AG04450 (cell line): Measurements from ENCODE around the gene ADGRG6. TPM values are rescaled to one million over a fixed set of nuclear protein-coding genes. Genes with fewer than 3 reads are reported as not detected.

ENCODE experiments used
- CTCF ChIA-PET: fragments of 300-600, 350-600 bp; formaldehyde crosslinking; extraction: SDS; loops from one replicate; lab custom pipeline; 2022; ENCODE audit warnings: antibody characterized with exemption, inconsistent platforms; lab: Charles Lee
- POLR2A ChIA-PET: fragments of 350-600 bp; formaldehyde crosslinking; extraction: SDS; loops from one replicate; lab custom pipeline; 2021; ENCODE audit warnings: antibody characterized with exemption, inconsistent platforms; lab: Yijun Ruan, JAX
- DNase-seq: peaks from one replicate; pipeline ENCODE4 v3.0.0-alpha.2; 2011; ENCODE audit warnings: low read depth, low spot score
- H3K27ac ChIP-seq: one replicate; pipeline ENCODE4 v1.5.1; 2012; ENCODE audit warnings: low read depth, low read length, control low read depth
- H3K27me3 ChIP-seq: one replicate; pipeline ENCODE4 v1.6.0; 2012; ENCODE audit warnings: low read length; ENCODE audit not compliant: control insufficient read depth, insufficient read depth
- H3K4me3 ChIP-seq: 2 replicates; pipeline ENCODE4 v1.5.1; 2011; ENCODE audit warnings: mild to moderate bottlenecking, low read depth, low read length, control low read depth
- H3K9me3 ChIP-seq: 2 replicates; pipeline ENCODE4 v1.5.1; 2012; ENCODE audit warnings: low read length; ENCODE audit not compliant: control insufficient read depth, insufficient read depth
- polyA plus RNA-seq: library from polyadenylated mRNA; depleted of rRNA; stranded (reverse); fragments of >200 nt; gene quantifications from 2 replicates; pipeline ENCODE4 v1.2.3, GENCODE V29; 2011
- TF ChIP-seq, protein P1 (sequence below): IDR thresholded peaks from 2 replicates; pipeline ENCODE4 v1.5.1; 2011; ENCODE audit warnings: low read depth, low read length, control low read depth, inconsistent platforms

ADGRG6 gene
- polyA plus RNA-seq, 1 experiment: 16.2 TPM

DNA sequence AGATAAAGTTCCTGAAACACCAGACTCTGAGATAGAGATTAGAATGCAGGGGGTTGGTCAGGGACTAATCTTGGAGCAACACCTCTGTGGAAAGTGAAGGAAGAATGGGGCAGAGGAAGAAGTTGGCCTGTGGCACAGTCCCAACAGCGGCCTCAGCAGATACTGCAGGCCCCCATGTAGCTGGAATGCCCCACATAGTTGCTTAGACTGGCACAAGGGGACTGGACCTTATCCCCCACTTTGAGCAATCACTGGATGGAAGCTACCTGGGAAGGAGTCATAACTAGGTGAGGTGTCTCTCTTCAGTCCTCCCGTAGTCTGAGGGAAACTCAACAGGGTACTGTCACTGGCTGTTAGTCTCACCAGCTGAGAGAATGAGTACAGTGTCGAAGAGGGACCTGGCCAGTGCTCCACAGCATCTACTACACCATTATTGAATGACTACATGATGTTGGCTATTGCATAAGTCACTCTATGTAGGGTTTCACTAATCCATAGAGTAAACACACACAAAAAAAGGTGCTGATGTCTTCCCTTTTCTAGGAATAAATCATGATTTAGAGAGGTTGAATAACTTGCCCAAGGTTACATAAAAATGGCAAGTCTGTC lies 47.5 kb downstream of the ADGRG6 start:
- no peak overlapping the region for H3K27ac ChIP-seq

GRCh38 chr6:142350309-142350708 lies 48.5 kb downstream of the ADGRG6 start:
- ChIA-PET POLR2A (no interaction called here), CTCF (no interaction called here)
- no peak for DNase-seq
- Histone ChIP-seq H3K4me3 (no peak overlapping the region), H3K27me3 (no peaks in the 10 kb centered on the region), H3K9me3 (no peaks in the 10 kb centered on the region; the same call in 1 of the 2 replicates), H3K27ac (no peak overlapping the region)
- TF ChIP-seq, protein P1, sequence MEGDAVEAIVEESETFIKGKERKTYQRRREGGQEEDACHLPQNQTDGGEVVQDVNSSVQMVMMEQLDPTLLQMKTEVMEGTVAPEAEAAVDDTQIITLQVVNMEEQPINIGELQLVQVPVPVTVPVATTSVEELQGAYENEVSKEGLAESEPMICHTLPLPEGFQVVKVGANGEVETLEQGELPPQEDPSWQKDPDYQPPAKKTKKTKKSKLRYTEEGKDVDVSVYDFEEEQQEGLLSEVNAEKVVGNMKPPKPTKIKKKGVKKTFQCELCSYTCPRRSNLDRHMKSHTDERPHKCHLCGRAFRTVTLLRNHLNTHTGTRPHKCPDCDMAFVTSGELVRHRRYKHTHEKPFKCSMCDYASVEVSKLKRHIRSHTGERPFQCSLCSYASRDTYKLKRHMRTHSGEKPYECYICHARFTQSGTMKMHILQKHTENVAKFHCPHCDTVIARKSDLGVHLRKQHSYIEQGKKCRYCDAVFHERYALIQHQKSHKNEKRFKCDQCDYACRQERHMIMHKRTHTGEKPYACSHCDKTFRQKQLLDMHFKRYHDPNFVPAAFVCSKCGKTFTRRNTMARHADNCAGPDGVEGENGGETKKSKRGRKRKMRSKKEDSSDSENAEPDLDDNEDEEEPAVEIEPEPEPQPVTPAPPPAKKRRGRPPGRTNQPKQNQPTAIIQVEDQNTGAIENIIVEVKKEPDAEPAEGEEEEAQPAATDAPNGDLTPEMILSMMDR: no peak

More for the DNA sequence above, 47.5 kb downstream of the ADGRG6 start:
- no peak overlapping the region for H3K4me3 ChIP-seq
- POLR2A ChIA-PET: no interaction called here
- no peaks in the 10 kb centered on the region for H3K27me3 ChIP-seq
- TF ChIP-seq, protein P1: no peak
- no peak for DNase-seq
- no peaks in the 10 kb centered on the region; the same call in 1 of the 2 replicates for H3K9me3 ChIP-seq
- CTCF ChIA-PET: no interaction called here

- DNase-seq: no peak
- CTCF ChIA-PET: no interaction called here
- TF ChIP-seq, protein P1: no peak
- Histone ChIP-seq H3K27me3 (no peaks in the 10 kb centered on the region), H3K4me3 (no peak overlapping the region), H3K9me3 (no peaks in the 10 kb centered on the region; the same call in 1 of the 2 replicates), H3K27ac (no peak overlapping the region)
- POLR2A ChIA-PET: no interaction called here
Measured at GRCh38 chr6:142353690-142354089, 51.9 kb downstream of the ADGRG6 start.

DNA sequence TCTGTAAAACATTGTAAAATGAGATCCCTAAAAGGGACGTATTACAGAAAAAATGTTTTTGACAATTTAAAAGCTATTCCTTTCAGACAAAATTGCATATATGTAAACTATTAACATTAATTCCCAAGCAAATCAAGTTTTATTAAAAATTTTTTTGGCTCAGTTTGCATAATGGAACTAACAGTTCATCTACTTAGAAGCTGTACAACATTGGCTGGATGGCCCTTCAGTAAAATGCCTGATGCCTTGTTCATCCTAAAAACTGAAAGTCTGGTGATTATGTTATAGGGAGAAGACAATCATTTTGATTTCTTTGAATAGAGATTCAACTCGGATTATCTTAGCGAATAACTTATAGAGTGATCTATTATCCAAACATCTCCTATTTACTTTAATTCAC lies 52.8 kb downstream of the ADGRG6 start:
- Histone ChIP-seq H3K27ac (no peak overlapping the region), H3K4me3 (no peak overlapping the region), H3K9me3 (no peaks in the 10 kb centered on the region; the same call in 1 of the 2 replicates), H3K27me3 (no peaks in the 10 kb centered on the region)
- CTCF ChIA-PET: no interaction called here
- POLR2A ChIA-PET: interaction anchor here (0.6 kb wide), 1 partner anchor 53 kb away, joined by 3 read pairs; the partner anchor contains the start of gene ADGRG6
- TF ChIP-seq, protein P1: no peak
- DNase-seq: no peak

DNA sequence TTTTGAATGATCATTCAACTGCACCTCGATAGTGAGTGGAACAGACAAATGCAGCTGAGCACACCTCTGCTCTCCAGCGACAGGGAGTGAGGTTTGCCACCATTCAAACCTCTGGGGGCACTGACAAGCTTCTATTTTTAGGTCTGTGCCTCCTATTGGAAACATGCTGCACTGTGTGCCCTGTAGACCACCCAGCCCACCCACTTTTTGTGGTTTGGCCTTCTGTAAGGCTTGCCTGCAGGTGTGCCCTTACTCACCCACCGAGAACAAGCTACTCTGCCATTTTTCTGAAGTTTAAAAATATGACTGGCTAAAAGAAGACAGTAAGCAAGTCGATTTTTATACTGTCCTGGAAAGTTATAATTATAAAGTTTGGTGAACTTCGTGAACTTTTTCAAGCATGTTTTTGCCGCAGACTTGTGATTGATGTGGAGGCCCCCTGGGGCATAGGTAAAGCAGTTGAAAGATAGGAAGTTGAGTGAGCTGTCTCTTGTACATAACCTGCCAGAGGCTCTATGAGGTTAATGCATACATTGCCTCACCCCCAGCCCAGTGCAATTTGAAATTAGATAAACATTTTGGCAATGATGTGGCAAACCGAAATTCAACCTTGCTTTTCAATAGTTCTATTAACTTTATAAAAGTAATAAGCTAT lies 53.8 kb downstream of the ADGRG6 start:
- Histone ChIP-seq H3K27me3 (no peaks in the 10 kb centered on the region), H3K27ac (no peak overlapping the region), H3K9me3 (no peaks in the 10 kb centered on the region; the same call in 1 of the 2 replicates), H3K4me3 (no peak overlapping the region)
- ChIA-PET POLR2A (no interaction called here), CTCF (interaction anchor here (1.1 to 1.6 kb wide), 5 partner anchors 8 to 57 kb away, joined by 3 to 5 read pairs (median 4); no protein-coding TSS in a partner anchor)
- TF ChIP-seq, protein P1: no peak
- no peak for DNase-seq
